Measurements from ENCODE around the gene RDM1.

The RDM1 gene

DNA sequence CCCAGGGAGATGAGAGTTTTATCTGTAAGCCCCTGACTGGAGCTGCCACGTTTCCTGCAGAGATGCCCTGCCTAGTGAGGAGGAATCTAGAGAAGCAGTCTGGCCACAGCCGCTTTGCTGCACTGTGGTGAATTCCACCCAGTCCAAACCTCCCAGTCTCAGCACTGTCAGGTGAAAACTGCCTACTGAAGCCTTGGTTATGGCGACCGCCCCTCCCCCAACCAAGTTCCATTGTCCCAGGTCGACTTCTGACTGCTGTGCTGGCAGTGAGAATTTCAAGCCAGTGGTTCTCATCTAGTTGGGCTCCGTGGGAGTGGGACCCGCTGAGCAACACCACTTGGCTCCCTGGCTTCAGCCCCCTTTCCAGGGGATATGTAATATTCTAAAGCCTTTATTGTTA, 23.1 kb upstream of the RDM1 start:
- TF ChIP-seq EZH2phosphoT487 (IDR thresholded peaks at IDR 0.05; ENCODE audit: low read depth) = no peak
- Histone ChIP-seq H3K4me3 (ENCODE audit: low read length) (no peak overlapping the region), H4K20me1 (ENCODE audit: insufficient read depth, low read length) (no peaks in the 10 kb centered on the region), H3K4me2 (ENCODE audit: low read length) (no peak overlapping the region), H3K79me2 (ENCODE audit: low read length) (no peaks in the 10 kb centered on the region), H3K27ac (ENCODE audit: low read length) (no peak overlapping the region), H3K4me1 (ENCODE audit: low read length) (peaks cover 12% of the 10 kb centered on the region), H3K9ac (ENCODE audit: low read length) (no peak overlapping the region), H2AFZ (ENCODE audit: low read depth, low read length) (no peak overlapping the region), H3K9me3 (ENCODE audit: insufficient read depth, low read length) (no peaks in the 10 kb centered on the region), H3K27me3 (ENCODE audit: low read depth, low read length) (peaks cover 20% of the 10 kb centered on the region), H3K36me3 (replicated peaks; ENCODE audit: low read depth, low read length) (no peaks in the 10 kb centered on the region)

- no peaks in the 10 kb centered on the region for H3K36me3 ChIP-seq (replicated peaks; ENCODE audit: low read depth, low read length)
- no peak overlapping the region for H3K27ac ChIP-seq (ENCODE audit: low read length)
- H3K79me2 ChIP-seq (ENCODE audit: low read length) = no peaks in the 10 kb centered on the region
- H3K4me3 ChIP-seq (ENCODE audit: low read length) = no peak overlapping the region
- H3K4me2 ChIP-seq (ENCODE audit: low read length) = no peak overlapping the region
- no peak for TF ChIP-seq EZH2phosphoT487 (IDR thresholded peaks at IDR 0.05; ENCODE audit: low read depth)
- TF ChIP-seq, protein P1, sequence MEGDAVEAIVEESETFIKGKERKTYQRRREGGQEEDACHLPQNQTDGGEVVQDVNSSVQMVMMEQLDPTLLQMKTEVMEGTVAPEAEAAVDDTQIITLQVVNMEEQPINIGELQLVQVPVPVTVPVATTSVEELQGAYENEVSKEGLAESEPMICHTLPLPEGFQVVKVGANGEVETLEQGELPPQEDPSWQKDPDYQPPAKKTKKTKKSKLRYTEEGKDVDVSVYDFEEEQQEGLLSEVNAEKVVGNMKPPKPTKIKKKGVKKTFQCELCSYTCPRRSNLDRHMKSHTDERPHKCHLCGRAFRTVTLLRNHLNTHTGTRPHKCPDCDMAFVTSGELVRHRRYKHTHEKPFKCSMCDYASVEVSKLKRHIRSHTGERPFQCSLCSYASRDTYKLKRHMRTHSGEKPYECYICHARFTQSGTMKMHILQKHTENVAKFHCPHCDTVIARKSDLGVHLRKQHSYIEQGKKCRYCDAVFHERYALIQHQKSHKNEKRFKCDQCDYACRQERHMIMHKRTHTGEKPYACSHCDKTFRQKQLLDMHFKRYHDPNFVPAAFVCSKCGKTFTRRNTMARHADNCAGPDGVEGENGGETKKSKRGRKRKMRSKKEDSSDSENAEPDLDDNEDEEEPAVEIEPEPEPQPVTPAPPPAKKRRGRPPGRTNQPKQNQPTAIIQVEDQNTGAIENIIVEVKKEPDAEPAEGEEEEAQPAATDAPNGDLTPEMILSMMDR (IDR thresholded peaks at IDR 0.05; ENCODE audit: low read depth, low read length) = no peak
- no peak overlapping the region for H3K9ac ChIP-seq (ENCODE audit: low read length)
- no peaks in the 10 kb centered on the region for H3K9me3 ChIP-seq (ENCODE audit: insufficient read depth, low read length)
- peaks cover 16% of the 10 kb centered on the region for H3K4me1 ChIP-seq (ENCODE audit: low read length)
- H3K27me3 ChIP-seq (ENCODE audit: low read depth, low read length) = no peaks in the 10 kb centered on the region
- no peaks in the 10 kb centered on the region for H4K20me1 ChIP-seq (ENCODE audit: insufficient read depth, low read length)
- no peak overlapping the region for H2AFZ ChIP-seq (ENCODE audit: low read depth, low read length)
Observed at GRCh38 chr17:35949401-35949800, 18.8 kb upstream of the RDM1 start.

DNA sequence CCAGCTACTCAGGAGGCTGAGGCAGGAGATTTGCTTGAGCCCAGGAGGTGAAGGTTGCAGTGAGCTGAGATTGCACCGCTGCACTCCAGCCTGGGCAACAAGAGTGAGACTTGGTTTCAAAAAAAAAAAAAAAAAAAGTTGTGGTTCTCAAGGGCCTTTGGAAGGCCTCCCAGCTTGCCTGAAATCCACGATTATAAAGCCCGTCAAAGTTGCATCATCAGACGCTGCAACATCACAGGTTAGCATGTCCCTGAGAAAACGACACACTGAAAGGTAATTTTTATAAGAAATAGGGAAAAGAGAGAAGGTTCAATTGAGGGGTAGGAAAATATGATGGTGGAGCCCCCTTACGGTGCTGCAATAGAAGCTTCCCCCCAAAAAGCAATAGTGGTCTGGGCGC, 17.5 kb upstream of the RDM1 start:
- TF ChIP-seq, protein P1 (IDR thresholded peaks at IDR 0.05; ENCODE audit: low read depth, low read length) = no peak
- TF ChIP-seq EZH2phosphoT487 (IDR thresholded peaks at IDR 0.05; ENCODE audit: low read depth) = no peak
- Histone ChIP-seq H3K9ac (ENCODE audit: low read length) (no peak overlapping the region), H3K27me3 (ENCODE audit: low read depth, low read length) (no peaks in the 10 kb centered on the region), H3K79me2 (ENCODE audit: low read length) (no peaks in the 10 kb centered on the region), H4K20me1 (ENCODE audit: insufficient read depth, low read length) (no peaks in the 10 kb centered on the region), H3K9me3 (ENCODE audit: insufficient read depth, low read length) (no peaks in the 10 kb centered on the region), H3K27ac (ENCODE audit: low read length) (no peak overlapping the region), H3K4me2 (ENCODE audit: low read length) (no peak overlapping the region), H2AFZ (ENCODE audit: low read depth, low read length) (no peak overlapping the region), H3K36me3 (replicated peaks; ENCODE audit: low read depth, low read length) (no peaks in the 10 kb centered on the region), H3K4me1 (ENCODE audit: low read length) (peaks cover 16% of the 10 kb centered on the region), H3K4me3 (ENCODE audit: low read length) (no peak overlapping the region)

- Histone ChIP-seq H3K27me3 (ENCODE audit: low read depth, low read length) (no peaks in the 10 kb centered on the region), H2AFZ (ENCODE audit: low read depth, low read length) (peak overlapping the region; percentile 94), H3K4me2 (ENCODE audit: low read length) (peak overlapping the region; percentile 93)
Observed at GRCh38 chr17:35947156-35947585, 16.6 kb upstream of the RDM1 start.

More at GRCh38 chr17:35947156-35947585, 16.6 kb upstream of the RDM1 start:
- Histone ChIP-seq H3K27ac (ENCODE audit: low read length) (no peak overlapping the region), H3K9ac (ENCODE audit: low read length) (peak overlapping the region; percentile 67), H3K4me1 (ENCODE audit: low read length) (peaks cover 16% of the 10 kb centered on the region), H3K4me3 (ENCODE audit: low read length) (peak overlapping the region; percentile 85), H4K20me1 (ENCODE audit: insufficient read depth, low read length) (no peaks in the 10 kb centered on the region), H3K9me3 (ENCODE audit: insufficient read depth, low read length) (no peaks in the 10 kb centered on the region), H3K36me3 (replicated peaks; ENCODE audit: low read depth, low read length) (no peaks in the 10 kb centered on the region), H3K79me2 (ENCODE audit: low read length) (no peaks in the 10 kb centered on the region)
- TF ChIP-seq EZH2phosphoT487 (IDR thresholded peaks at IDR 0.05; ENCODE audit: low read depth) = no peak
- TF ChIP-seq, protein P1 (IDR thresholded peaks at IDR 0.05; ENCODE audit: low read depth, low read length) = peak; percentile 76
